ENCODE results near the gene ACTN4.

ACTN4 gene

DNA sequence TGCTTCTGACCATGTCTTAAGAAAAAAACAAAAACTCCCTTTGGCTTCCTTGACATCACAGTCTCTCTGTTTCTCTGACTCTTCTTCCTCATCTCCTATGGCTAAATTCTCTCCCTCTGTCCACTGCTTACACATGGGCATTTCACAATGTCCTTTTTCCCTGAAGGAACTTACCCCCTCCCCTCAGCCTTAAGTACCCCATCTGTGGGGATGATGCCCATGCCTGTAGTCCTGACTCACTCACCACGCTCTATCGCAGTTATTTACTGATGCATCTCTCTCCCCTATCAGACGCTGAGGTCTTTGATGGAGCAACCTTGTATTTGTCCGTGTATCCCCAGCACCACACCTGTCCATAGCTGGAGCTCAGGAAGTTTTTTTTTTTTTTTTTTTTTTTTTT, 32.4 kb downstream of the ACTN4 start:
- DNase-seq, result no peak

DNA sequence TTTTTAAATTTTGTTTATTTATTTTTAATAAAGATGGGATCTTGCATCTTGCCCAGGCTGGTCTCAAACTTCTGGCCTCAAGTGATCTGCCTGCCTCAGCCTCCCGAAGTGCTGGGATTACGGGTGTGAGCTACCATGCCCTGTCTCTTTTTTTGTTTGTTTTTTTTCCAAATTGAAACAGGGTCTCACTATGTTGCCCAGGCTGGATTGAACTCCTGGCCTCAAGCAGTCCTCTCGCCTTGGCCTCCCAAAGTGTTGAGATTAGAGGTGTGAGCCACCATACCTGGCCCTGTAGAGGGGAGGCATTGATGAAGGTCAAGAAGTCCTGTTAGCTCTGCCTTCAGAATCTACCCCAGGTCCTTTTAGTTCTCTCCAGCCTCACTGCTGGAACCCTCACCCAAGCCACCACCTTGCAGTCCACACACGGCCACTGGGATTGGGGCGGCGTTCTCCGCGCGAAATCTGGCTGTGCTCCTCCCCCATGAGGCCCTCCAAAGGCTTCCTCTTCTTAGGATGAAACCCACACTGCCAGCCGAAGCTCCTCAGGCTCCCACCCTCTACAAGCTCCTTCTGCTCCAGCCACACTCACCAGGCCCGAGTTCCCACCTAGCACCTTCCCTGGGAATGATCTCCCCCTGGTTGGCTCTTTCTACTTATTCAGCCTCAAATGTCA, 34.9 kb downstream of the ACTN4 start:
- no peak for DNase-seq

DNA sequence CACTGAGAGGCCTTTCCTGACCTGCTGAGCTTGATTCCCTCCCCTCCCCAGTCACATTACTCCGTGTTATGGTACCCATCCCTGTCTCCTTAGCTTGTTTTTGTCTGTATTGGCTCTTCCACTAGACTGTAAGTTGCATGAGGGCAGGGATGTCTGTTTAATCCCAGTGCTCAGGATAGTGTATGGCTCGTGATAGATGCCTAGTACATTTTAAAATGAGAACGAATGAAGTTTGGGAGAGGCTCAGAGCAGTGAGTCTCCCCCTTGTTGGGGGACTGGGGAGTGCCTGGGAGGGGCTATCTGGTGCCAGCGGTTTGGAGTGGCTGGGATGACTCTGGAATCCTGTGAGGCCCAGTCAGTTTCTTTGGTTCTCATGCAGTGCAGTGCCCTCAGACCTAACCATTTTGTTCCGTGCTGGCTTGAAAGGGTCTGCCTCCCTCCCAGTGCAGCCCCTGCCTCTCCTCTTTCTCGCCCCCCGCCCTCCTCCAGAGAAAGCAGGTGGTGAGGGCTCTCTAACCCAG, 35.5 kb downstream of the ACTN4 start:
- no peak for DNase-seq

DNA sequence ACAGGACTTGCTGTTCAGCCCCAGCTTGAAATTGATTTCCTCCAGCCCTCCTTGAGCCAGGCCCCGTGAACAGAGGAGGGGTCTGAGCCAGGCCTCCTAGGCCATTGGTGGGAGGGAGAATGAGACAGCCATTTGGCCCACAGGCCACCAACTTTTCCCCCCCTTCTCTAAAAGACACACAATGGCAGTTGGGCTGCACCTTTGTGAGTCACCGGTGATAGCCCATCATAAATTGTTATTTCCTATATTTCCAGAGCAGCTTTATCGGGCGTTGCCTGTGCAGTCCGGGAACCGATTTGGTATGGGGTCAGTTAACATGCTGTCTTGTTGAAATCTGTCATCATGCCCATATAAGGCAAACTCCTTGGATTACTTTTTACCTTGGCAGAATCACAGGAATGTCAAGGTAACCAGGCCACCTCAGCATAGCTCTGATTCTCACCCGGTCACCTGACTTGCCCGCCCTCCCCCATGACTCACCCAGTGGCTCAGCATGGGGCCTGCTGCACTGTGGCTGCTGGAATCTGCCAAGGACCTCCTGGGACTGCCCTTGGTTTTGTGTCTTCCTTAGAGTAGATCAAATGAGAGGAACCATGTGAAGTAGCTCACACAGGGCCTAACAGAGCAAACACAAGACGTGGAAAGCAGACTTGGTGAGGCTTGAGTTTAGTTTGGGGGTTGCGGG, 36.1 kb downstream of the ACTN4 start:
- DNase-seq, result peak; percentile 83

DNA sequence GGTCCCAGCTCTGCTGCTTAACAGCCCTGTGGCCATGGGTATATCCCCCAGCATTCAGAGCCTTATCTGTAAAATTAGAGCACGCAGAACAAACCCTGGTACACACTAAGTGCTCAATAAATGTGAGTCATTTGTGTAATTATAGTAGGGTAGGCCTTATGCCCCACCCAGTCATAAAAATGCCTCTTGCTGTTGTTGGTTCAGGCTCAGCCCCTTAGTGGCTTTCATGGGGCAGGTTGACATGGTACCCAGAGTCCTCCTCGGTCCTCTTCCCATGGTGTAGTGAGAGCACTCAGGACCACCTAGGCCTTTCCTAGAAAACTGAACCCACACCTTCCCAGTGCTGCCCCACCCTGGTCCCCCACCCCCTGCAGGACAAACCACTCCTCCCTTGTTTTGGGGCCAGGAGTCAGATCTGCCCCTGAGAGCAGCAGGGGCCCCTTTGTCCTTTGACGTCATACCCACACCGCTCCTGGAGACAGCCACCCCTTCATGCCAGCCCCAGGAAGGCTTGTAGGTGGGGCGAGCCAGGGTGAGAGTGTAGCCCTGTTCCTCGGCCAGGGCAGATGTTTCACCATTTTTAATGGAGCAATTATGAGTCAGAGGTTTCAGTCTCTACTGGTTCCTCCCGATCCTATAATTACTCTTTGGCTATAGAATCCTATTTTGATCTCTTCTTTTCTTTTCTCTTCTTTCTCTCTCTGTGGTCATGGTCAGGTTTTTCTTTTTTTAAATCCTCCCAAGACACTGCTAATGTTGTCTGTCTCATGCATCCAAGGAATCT, 36.8 kb downstream of the ACTN4 start:
- peak; percentile 72 for DNase-seq

DNA sequence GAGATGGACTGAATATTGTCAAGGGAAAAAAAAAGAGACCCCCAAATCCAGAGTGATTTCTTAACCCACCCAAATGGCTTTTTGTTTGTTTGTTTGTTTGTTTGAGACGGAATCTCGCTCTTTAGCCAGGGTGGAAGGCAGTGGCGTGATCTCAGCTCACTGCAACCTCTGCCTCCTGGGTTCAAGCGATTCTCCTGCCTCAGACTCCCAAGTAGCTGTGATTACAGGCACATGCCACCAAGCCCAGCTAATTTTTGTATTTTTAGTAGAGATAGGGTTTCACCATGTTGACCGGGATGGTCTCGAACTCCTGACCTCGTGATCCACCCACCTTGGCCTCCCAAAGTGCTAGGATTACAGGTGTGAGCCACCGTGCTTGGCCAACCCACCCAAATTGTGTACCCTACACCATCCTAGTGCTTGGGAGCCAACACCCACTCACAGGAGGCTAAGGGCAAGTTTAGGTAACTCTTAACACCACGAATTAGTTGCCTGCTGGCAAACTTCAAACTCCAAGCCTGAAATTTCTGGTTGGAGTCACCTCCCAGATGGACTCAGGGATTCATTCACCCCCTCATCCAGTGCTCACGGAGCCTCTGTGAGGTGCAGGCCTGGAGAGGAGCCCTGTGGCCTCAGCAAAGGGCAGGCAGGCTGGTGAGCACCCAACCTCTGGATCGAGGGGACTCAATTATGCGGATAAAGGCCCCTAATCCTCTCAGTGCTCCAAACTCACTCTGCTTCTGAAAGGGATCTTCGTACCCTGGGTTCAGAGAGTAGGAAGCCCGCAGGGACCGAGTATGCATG, 37.6 kb downstream of the ACTN4 start:
- DNase-seq, result no peak

DNA sequence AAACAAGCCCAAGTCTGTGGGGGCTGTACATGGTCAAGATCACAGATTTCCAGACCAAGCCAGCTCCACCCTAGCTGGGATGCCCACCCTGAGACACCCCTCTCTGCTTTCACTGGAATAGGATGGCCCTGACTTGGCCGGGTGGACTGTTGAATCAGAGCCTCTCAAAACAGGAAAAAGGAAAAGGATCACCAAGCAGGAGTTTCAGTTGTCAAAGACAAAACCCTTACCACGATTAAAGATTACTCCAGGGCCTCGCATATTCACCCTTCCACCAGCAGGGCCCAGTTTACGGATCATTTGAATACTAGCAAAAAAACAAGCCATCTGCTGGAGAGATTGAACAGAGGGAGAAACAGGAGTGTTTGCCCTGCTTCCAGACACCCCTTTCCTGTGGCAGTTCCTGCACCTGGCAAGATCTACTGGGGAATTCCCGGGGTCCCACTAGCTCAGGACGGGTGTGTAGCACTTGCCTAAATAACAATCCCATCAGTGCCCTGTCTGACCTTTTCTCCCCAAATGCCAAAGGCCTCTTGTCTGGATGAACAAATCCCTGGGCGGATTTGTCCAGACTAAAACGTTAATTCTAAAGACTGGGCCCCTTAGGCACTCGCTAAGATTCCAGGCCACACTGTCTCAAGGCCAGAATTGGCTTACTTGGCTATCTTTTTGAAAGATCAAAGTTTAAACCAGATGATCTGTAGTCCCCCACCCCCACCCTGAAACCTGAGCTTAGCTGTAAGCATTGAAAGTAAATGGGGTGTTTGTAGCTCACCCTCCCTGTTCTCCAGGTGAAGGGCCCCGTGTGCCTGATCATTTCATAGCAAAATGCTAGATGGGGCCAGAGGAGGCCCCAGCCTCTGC, 38.4 kb downstream of the ACTN4 start:
- DNase-seq, result peak; percentile 75

DNA sequence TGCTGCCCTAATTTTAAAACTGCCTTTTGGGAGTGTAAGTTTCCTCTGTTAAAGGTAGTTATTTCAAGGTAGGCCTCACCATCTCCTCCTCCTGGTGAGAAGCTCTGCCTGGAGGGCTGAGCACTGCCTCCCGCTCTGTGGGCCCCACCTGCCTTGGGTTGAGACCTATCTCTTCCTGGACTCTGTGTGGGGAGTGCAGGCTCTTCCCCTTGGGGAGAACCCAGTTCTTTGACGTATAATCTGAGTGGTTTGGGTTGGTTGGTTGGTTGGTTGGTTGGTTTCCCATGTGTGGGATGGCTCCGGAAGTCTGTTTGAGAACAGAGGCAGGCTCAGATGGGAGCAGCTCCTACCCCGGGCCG, 39.1 kb downstream of the ACTN4 start:
- DNase-seq, result peak; percentile 53

DNA sequence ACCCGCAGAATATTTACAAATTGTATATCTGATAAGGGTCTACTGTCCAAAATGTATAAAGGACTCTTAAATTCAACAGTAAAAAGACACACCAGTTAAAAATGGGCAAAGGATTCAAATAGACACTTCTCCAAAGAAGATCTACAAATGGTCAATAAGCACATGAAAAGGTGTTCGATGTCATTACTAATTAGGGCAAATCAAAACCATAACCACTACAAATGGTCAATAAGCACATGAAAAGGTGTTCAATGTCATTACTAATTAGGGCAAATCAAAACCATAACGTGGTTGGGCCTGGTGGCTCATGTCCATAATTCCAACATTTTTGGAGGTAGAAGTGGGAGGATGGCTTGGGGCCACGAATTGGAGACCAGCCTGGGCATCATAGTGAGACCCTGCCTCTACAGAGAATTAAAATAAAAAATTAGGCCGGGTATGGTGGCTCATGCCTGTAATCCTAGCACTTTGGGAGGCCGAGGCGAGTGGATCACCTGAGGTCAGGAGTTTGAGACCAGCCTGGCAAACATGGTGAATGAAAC, 40.5 kb downstream of the ACTN4 start:
- no peak for DNase-seq

DNA sequence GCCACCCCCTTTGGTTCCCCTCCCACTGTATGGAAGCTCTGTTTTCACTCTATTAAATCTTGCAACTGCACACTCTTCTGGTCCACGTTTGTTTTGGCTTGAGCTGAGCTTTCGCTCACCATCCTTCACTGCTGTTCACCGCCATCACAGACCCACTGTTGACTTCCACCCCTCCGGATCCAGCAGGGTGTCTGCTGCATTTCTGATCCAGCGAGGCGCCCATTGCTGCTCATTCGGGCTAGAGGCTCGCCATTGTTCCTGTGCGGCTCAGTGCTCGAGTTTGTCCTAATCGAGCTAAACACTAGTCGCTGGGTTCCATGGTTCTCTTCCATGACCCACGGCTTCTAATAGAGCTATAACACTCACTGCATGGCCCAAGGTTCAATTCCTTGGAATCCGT, 42.7 kb downstream of the ACTN4 start:
- DNase-seq, result no peak

DNA sequence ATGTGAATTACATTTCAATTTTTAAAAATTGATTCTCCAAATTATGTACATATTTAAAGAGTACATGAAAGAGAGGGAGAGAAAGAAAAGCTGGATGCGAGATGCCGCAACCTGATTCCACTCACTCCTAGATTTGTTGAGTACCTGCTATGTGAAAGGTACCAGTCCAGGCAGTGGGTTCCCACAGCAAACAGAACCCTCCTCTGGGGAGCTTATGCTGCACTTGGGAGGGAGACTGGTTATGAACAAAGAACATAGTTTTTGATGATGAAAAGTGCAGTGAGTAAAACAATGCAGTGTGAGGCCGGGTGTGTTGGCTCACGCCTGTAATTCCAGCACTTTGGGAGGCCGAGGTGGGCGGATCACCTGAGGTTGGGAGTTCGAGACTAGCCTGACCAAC, 43.4 kb downstream of the ACTN4 start:
- no peak for DNase-seq

DNA sequence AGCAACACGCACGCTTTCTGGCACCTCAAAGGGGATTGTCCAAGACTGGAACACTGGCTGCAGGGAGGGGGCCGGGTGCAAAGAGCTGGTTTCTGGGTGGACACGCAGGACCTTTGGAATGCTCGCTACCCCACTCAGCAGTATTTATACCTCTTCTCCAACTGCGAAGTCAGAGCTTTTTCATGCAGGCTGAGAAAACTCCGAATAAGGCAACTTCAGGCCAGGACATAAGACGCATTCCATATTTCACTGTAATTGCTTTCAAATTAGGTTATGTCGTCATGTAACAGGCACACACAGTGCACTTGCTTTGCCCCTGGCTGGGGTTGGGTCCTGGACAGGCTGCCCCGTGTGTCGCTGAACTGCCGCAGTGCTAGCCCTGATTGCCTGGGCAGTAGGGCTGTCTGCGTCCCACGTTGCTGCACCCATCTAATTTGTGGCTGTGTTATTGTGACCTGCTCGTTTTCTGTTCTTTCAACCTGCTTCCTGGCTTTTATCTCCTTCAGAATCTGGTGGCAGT, 44.5 kb downstream of the ACTN4 start:
- DNase-seq, result no peak

DNA sequence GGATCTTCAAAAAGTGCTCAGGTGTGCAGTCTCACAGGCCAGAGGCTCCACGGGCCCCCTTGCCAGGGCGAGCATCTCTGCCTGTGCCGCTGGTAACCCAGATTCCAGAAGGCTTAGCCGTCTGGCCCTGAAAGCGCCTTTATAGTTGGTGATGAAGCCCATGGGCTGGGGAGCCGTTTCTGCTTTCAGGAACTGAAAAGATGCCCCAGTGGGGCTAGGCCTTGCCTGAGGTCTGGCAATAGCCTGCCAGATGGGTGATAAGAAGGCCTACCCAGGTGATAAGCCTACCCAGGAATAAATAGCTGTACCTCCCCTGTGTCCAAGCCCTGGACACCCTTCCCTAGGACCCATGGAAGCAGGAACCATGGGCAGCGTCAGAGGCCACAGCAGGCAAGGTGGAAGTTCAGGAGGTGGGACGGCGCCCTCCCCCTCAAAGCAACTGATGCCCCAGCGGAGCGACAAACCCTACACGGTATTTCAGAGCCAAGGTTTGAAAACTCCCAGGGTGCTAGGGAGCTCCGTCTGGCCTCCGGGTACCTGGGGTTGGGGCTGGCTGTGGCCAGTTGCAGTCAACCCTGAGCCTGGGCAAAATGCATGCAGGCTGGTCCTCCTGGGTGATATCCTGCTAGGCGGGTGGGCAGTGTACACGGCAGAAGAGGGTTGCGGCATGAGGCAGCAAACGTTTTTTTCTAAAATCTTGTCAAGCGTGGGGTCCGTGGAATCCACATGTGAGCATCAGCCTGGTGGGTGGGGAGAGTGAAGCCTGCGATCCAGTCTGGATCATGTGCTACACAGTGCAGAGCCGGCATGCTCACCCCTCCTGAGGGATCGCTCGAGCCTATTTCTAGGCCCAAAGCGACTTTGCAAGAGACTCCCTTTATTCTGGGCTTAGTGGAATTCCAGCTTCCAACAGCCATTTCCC, 45.3 kb downstream of the ACTN4 start:
- peak; percentile 53 for DNase-seq

DNA sequence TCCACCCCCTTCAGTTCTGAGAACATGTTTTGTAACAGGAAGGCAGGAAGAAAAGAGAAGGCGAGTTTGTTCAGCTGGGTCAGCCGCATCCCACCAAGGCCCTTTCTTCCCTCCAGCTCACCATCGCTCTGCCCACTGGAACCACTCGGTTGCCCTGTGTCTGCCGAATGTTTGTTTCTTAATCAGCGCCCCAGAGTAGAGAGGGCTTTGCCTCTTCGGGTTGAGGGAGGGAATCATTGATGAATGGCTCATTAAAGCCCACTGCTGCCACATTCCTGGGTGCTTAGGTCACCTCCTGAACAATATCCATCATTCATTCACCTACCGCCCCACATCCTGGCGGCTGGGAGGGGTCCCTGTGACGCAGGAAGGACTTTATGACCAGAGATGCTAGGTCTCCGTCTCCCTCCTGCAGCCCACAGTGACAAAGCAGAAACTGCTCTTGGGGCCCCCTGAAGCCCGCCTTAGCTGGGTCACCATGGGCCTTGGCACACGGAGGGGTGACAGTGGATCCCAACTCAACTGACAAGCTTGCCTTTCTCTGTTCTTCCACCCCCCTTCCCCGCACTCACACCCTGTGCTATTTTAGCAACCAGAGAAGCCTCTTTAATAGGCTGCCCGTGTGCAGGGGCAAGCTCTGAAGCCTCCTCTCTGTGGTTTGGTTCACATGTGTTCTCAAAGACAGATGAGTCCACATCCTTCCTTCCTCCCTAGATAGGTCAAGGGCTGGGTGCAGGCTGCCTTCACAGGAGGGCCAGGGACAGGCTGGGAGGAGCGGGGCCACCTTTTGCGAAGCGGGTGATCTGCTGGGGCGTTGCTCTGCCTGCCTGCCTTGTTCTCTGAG, 46.2 kb downstream of the ACTN4 start:
- peak; percentile 86 for DNase-seq

DNA sequence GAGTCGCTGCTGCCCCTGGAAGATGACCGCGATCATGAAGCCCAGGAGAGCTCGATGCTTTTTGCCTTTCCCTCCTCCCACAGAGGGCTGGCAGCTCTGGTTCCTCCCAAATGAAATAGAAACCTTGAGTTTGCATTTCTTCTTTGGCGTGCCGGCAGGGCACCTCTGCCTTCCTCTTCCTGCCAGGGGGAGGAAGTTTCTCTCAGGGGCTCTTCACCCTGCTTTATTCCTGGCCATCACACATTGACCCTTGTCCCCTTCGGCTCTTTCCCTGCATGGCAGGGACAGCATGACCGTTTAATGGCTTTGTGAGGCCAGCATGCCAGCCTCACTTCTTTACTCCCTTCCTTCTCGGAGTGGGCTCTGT, 47.9 kb downstream of the ACTN4 start:
- DNase-seq, result no peak

DNA sequence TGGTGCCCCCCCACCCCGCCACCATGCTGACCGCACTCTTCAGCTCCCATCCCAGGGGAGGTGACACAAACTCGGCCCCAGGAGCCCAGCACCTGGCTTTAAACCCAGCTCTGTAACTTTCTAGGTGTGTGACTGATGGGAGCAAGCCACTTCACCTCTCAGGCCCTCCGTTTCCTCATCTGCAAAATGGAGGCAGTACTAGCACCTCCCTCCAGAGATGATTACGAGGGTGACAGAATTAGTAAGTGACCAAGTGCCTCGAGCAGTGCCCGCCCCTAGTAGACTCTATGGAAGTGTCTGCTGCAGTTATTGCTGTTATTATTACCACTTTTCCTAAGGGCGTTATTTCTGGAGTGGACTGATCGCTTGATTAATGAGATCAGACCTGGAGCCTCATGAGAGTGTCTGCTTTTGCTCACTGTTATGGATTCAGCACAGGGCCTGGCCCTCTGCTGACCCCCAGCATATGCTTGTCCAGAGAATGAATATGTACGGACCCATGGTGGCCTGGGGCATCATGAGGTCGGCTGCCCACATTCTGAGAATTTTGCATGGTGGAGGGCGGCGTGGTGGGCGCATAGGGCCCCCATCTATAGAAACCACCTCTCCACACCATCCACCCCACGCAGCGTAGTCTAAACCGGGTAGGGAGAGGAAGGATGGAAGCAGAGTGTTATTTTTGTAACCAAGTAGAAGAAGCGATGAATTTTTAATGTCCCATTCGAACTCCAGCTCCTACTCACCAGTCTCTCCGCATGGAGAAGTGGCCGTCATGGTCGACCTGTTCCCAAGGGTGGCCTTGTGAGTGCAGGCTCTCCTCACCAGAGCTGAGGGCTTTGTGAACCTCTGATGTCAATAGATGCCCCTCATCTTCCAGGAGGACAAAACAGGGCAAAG, 48.6 kb downstream of the ACTN4 start:
- DNase-seq, result no peak

DNA sequence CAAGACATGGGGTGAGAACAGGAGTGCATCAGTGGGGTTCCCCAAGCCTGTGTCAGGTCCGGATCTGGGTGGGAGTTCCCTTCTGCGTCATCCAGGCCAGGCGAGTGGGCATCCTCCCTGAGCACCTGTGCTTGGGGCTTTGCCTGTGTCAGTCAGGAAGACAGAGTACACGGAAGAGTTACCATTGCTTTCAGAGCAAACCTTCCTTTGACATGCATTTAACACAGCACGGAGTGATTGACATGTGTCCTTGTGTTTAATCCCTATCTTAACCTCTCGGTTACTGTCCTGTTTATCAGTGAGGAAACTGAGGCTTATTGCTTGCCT, 49.2 kb downstream of the ACTN4 start:
- DNase-seq, result no peak

DNA sequence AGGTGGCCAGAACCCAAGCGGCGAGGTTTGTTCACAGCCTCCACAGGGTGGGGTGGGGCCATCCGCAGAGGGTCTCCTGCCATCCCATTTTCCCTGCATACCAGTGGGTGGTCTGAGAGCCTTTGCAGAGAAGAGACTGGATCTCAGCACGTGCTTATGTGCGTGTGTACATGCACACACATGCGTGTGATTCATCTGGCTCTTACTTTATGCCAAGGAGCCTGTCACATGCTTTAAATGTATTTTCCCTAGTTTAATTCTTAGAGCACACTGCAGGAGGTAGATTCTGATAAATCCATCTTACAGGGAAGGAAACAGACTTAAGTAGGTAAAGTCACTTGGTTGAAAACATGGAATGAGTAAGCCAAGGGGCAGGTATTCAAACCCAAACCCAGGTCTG, 49.7 kb downstream of the ACTN4 start:
- no peak for DNase-seq

Data from hematopoietic multipotent progenitor cell treated with erythropoietin and hydrocortisone succinate and interleukin-3 and kit ligand, for 6 days (in vitro differentiated cells).